Fibroblast of mammary gland (primary cell): ENCODE measurements around the gene MAP4.

Source experiments
- DNase-seq: peaks from one replicate; pipeline ENCODE4 v3.0.0-alpha.2; 2010; ENCODE audit warnings: low read depth
- H3K4me3 ChIP-seq: 2 replicates; pipeline ENCODE4 v1.5.1; 2011; ENCODE audit warnings: low read depth, mild to moderate bottlenecking, low read length, moderate library complexity; ENCODE audit not compliant: control insufficient read depth
- CTCF ChIP-seq: conservative IDR thresholded peaks from 2 replicates; pipeline ENCODE4 v1.5.1; 2011; ENCODE audit warnings: low read depth, low read length, inconsistent platforms; ENCODE audit not compliant: control insufficient read depth, insufficient read depth

The MAP4 gene

DNA sequence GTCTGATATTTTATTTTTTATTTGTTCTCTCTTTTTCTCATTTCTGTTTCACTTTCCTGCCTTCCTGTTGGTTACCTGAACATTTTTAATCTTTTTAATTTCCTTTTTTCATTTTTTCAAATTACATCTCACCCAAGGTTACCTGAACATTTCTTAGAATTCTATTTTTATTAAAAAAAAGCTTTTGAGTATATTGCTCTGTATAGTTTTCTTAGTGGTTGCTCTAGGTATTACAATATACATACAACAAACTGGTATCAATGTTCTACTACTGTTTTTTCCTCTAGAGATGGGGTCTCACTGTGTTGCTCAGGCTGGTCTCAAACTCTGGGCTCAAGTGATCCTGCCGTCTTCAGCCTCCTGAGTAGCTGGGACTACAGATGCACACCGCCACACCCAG lies 133.9 kb downstream of the MAP4 start:
- DNase-seq, result no peak
- TF ChIP-seq CTCF, result no peak
- no peak overlapping the region for H3K4me3 ChIP-seq

DNA sequence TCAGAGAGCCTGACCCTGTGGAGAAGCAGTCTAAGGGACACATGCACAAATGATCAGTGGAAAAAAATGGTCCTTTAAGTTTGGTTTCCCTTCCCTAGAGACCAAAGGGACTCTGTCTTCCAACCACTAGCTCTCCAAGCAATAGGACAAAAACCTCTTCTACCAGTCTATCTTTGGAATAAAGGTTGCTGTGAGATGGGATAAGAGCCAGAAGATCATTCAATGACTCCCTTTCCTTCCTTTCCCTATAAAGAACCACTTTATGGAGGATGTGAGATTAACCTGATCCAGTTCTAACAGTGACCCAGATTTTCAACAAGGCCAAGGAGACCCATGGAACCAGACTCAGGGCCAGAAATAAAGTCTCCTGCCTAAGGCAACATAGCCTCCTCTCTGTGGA lies 138.5 kb downstream of the MAP4 start:
- no peak for TF ChIP-seq CTCF
- H3K4me3 ChIP-seq, result no peak overlapping the region
- DNase-seq, result no peak

DNA sequence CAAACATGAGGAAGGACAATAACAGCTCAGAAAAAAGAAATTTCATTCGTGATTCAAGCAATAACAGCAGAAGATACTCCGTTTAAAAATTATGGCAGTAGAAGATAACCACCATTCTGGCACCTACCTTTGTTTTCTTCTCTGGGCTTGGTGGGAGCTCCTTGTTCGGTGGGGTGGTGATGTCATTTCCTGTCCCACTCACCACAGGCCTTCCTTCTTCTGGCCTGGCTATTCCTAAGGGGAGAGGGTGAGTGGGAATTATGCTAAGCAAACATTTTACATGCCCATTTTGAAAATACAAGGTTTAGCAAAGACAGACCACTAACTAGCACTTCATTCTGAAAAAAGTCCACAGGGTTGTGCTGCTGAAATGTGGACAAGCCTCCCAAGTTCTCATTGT lies 138.9 kb downstream of the MAP4 start:
- peak; percentile 47 for DNase-seq
- no peak overlapping the region for H3K4me3 ChIP-seq
- no peak for TF ChIP-seq CTCF

DNA sequence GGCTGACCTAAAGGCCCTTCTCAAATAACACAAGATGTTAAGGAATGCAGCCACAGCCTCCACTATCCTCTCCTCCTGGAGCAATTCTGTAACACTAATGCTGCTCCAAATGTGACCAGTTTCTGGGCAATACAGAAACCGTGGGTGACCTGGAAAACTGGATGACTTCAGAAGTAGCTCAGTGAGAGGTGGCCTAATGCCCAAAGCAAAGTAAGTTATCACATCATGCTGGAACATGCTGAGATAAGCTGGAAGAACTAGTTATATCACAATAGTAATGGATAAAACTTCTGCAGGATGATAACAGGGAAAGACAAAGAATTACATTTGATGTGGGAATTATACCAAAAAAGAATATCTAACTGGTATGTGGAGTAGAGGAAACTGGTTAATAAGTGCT lies 141.3 kb downstream of the MAP4 start:
- TF ChIP-seq CTCF, result no peak
- DNase-seq, result peak; percentile 12
- H3K4me3 ChIP-seq, result no peak overlapping the region

GRCh38 chr3:47874438-47874837 lies 141.8 kb downstream of the MAP4 start:
- no peak for DNase-seq
- TF ChIP-seq CTCF, result no peak
- H3K4me3 ChIP-seq, result no peak overlapping the region

GRCh38 chr3:47872916-47873315 lies 143.3 kb downstream of the MAP4 start:
- no peak for TF ChIP-seq CTCF
- no peak overlapping the region for H3K4me3 ChIP-seq
- no peak for DNase-seq

DNA sequence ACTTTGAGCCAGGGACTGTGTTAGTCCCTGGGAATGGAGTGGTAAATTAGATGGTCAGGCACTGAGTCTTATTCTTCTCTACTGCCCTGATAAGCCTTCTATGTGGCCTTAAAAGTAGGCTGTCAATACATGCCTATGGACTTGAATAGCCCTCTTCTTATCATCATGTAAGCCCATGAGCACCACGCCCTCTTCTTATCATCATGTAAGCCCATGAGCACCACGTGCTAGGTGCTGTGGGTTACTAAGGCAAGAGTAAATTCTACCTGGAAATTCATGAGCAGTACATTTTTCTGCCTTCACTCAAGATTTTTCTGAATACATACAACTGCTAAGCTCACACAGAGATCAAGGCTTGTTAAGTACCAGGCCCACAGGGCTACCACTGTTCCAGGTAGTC lies 144.8 kb downstream of the MAP4 start:
- no peak for TF ChIP-seq CTCF
- DNase-seq, result no peak

More for the DNA sequence above, 144.8 kb downstream of the MAP4 start:
- no peak overlapping the region for H3K4me3 ChIP-seq
